Measurements from ENCODE around the gene RGS6. TPM values are rescaled to one million over a fixed set of nuclear protein-coding genes. Genes with fewer than 3 reads are reported as not detected.

Gene RGS6
- total RNA-seq, 2 experiments from 2014 or later, result 0.13 to 0.38 TPM

- ChIA-PET CTCF (no interaction called here), POLR2A (no interaction called here)
Observed at GRCh38 chr14:72275242-72275641, 343.0 kb downstream of the RGS6 start.

- POLR2A ChIA-PET, result no interaction called here
- CTCF ChIA-PET, result no interaction called here
Observed at GRCh38 chr14:72278316-72278715, 346.1 kb downstream of the RGS6 start.

- ChIA-PET POLR2A (no interaction called here), CTCF (no interaction called here)
Observed at GRCh38 chr14:72284176-72284575, 351.9 kb downstream of the RGS6 start.

GRCh38 chr14:72290241-72290640 is 358.0 kb downstream of the RGS6 start:
- ChIA-PET CTCF (no interaction called here), POLR2A (no interaction called here)

GRCh38 chr14:72291908-72292688 is 359.9 kb downstream of the RGS6 start:
- POLR2A ChIA-PET, result no interaction called here
- CTCF ChIA-PET, result no interaction called here

GRCh38 chr14:72292689-72293024 is 360.4 kb downstream of the RGS6 start:
- ChIA-PET CTCF (no interaction called here), POLR2A (no interaction called here)

GRCh38 chr14:72301352-72301751 is 369.1 kb downstream of the RGS6 start:
- ChIA-PET CTCF (no interaction called here), POLR2A (no interaction called here)

- POLR2A ChIA-PET, result no interaction called here
- CTCF ChIA-PET, result no interaction called here
Observed at GRCh38 chr14:72303930-72304329, 371.7 kb downstream of the RGS6 start.

GRCh38 chr14:72305561-72305960 is 373.3 kb downstream of the RGS6 start:
- POLR2A ChIA-PET, result no interaction called here
- CTCF ChIA-PET, result no interaction called here

- CTCF ChIA-PET, result no interaction called here
- POLR2A ChIA-PET, result no interaction called here
Observed at GRCh38 chr14:72308967-72309485, 376.8 kb downstream of the RGS6 start.

GRCh38 chr14:72311116-72311515 is 378.9 kb downstream of the RGS6 start:
- CTCF ChIA-PET, result no interaction called here
- POLR2A ChIA-PET, result no interaction called here

GRCh38 chr14:72311516-72311915 is 379.3 kb downstream of the RGS6 start:
- POLR2A ChIA-PET, result no interaction called here
- CTCF ChIA-PET, result no interaction called here

GRCh38 chr14:72314808-72315435 is 382.7 kb downstream of the RGS6 start:
- CTCF ChIA-PET, result no interaction called here

GRCh38 chr14:72315714-72316113 is 383.5 kb downstream of the RGS6 start:
- POLR2A ChIA-PET, result no interaction called here
- CTCF ChIA-PET, result interaction anchor here (0.7 kb wide), 1 partner anchor 1129 kb away, joined by 3 read pairs; no protein-coding TSS in a partner anchor

More at GRCh38 chr14:72314808-72315435, 382.7 kb downstream of the RGS6 start:
- POLR2A ChIA-PET, result no interaction called here

- CTCF ChIA-PET, result no interaction called here
Observed at GRCh38 chr14:72318648-72319047, 386.4 kb downstream of the RGS6 start.

GRCh38 chr14:72332046-72332445 is 399.8 kb downstream of the RGS6 start:
- ChIA-PET POLR2A (no interaction called here), CTCF (no interaction called here)

More at GRCh38 chr14:72318648-72319047, 386.4 kb downstream of the RGS6 start:
- POLR2A ChIA-PET, result no interaction called here

GRCh38 chr14:72332871-72333270 is 400.6 kb downstream of the RGS6 start:
- CTCF ChIA-PET, result no interaction called here

GRCh38 chr14:72333357-72333756 is 401.1 kb downstream of the RGS6 start:
- ChIA-PET CTCF (no interaction called here), POLR2A (no interaction called here)

More at GRCh38 chr14:72332871-72333270, 400.6 kb downstream of the RGS6 start:
- POLR2A ChIA-PET, result no interaction called here

GRCh38 chr14:72336311-72336980 is 404.2 kb downstream of the RGS6 start:
- ChIA-PET POLR2A (no interaction called here), CTCF (no interaction called here)

GRCh38 chr14:72341237-72341636 is 409.0 kb downstream of the RGS6 start:
- ChIA-PET CTCF (no interaction called here), POLR2A (no interaction called here)

GRCh38 chr14:72341686-72342085 is 409.5 kb downstream of the RGS6 start:
- ChIA-PET POLR2A (no interaction called here), CTCF (no interaction called here)
